NCI-H510A (cell line): ENCODE data around the gene KRT84.

ENCODE experiments used
- DNase-seq: peaks from one replicate; lab custom pipeline; 2025; lab: John Stamatoyannopoulos, UW

KRT84 gene, protein sequence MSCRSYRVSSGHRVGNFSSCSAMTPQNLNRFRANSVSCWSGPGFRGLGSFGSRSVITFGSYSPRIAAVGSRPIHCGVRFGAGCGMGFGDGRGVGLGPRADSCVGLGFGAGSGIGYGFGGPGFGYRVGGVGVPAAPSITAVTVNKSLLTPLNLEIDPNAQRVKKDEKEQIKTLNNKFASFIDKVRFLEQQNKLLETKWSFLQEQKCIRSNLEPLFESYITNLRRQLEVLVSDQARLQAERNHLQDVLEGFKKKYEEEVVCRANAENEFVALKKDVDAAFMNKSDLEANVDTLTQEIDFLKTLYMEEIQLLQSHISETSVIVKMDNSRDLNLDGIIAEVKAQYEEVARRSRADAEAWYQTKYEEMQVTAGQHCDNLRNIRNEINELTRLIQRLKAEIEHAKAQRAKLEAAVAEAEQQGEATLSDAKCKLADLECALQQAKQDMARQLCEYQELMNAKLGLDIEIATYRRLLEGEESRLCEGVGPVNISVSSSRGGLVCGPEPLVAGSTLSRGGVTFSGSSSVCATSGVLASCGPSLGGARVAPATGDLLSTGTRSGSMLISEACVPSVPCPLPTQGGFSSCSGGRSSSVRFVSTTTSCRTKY

GRCh38 chr12:52385226-52385702 is at the start of gene KRT84:
KRT84 (minus strand) TSS chr12:52385652; CDS start chr12:52385585, 67 bp downstream.
- no peak for DNase-seq

DNA sequence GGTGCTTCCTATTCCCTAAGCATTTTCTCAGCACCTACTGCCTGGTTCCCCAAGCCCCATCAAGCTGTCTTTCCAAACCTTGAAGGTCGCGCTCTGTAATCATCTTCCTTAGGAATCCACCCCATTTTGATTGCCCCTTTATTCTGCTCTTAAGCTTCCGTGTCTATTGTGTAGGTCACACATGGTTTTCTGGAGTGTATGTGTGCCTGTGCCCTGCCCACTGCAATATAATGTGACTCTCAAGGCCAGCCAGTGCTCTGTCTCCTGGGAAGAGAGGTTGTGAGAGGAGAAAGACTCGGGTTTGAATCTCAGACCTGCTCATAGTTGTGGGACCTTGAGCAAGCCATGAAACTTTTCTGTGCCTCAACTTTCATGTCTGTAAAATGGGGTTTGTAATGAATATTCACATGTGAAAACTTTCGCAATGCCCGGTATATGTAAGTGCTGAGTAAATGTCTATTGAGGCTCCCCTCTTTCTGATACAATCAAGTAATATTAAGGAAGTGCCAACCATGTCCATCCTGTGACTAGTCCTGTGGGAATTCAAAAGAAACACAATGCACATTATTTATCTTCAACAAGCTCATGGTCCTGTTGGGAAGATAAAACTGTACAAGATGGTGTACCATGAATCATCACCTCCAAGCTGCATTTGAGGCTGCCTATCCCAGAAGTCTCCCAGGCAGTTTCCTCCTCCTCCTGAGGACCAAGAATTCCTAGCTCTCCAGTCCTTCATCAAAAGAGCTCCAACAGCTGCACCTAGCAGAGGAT is 49.5 kb upstream of the KRT84 start:
- DNase-seq = no peak

DNA sequence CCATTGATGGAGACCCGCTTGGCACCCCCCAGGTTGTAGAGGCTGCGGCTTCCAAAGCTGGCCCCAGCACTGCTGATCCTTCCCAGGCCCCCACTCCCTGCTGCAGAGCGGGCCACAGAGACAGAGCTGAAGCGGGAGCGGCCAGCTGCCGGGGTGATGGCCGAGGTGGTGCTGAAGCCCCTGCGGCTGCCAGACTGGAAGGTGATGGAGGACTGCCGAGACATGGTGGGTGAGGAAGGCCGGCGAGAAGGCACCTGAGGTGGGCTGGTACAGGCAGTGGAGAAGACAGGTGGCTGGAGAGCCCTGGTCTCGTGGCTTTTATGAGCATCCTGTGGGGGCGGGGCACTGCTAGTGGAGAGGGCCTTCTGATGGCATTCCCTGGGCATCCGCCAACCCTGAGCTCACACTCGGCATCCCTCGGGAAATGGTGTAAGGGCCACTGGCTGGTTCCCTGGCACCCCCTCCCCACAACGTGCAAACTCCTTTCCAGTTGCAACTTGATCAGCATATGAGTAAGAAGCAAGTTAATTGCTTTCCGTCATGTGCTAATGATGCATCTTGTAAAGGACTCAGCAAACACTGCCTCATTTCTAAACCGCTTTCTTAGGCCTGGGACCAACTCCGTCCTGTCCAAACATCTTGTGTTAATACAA is 48.8 kb upstream of the KRT84 start, which contains the start of gene KRT75:
TSS of gene KRT75 (minus strand) at position 291 of the 653 bp plus-strand sequence. CDS start at position 224, 67 bp downstream.
- DNase-seq = no peak

GRCh38 chr12:52433501-52434080 is 48.1 kb upstream of the KRT84 start:
- DNase-seq = no peak

DNA sequence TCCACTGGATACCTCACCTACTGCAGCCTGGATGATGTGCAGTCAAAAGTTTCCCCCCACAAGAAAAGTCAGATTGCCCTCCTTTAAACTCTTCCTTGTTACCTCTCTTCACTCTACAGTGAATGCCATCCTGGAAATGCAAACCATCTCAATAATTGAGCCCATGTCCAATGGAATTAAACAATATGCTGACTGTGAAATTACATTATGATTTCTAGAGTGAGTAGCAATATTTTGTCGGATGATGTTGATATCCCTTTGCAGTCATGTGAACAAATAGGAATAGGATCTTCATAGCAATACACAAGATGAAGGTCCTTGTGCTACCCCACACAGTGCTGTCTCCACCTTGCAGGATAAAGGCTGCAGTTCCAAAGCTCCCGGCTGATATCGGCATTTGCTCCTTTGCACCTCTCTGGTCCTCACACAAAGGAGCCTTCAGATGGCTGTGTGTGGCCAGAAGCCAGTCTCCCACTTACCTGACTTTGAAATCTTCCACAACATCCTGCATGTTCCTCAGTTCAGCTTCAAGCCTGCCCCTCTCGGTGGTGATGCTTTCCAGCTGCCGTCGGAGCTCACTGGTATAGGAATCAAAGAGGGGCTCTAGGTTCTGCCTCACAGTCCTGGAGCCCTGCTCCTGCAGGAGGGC is 47.2 kb upstream of the KRT84 start:
- no peak for DNase-seq

DNA sequence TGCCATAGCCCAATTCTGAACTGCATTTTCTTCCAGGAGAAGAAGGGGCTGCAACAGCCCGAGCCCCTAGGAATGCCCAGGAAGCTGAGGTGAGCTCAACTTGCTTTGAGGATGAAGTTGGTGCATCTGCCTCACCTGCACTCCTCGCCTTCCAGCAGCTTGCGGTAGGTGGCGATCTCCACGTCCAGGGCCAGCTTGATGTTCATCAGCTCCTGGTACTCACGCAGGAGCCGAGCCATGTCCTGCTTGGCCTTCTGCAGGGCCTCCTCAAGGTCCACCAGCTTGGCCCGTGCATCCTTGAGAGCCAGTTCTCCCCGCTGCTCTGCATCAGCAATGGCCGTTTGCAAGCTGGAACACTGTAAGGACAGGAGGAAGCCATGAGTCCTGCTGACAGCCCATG is 42.7 kb upstream of the KRT84 start:
- no peak for DNase-seq

DNA sequence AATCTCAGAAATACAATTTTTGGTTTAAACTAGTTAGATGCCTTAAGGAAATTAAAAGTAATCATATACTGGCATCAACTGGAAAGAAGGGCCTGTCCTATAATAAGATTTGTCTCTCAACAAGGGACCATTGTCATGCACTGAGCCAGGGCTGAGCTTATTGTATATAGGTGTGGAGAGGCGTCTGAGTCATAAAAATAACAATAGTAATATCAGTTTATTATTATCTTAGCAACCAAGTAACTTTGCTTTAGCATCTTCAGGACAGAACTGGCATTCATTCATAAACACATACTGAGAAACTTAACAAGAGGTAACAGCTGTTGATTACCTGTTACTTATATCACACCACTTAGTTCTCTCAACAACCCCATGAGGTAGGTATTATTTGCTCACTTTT is 41.6 kb upstream of the KRT84 start:
- DNase-seq = no peak

- DNase-seq = no peak
These were observed 40.6 kb upstream of the KRT84 start for GRCh38 chr12:52426034-52426433.

DNA sequence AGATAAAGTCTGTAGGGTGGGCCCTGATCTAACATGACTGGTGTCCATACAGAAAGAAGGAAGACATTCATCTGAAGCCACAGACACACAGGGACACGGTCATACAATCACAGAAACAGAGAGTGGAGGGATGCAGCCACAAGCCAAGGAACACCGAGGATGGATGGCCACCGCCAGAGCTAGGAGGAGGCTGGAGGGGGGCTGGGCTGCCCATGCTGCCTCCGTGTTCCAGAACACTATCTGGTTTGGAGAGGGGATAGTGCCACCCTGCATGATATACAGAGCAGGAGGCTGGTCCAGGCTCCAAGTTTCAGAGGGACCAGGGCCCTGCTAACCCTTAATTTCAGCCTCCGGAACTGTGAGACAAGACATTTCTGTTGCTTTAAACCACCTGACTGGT is 40.0 kb upstream of the KRT84 start:
- DNase-seq = no peak

GRCh38 chr12:52423661-52424500 is 38.4 kb upstream of the KRT84 start:
- peak; percentile 60 for DNase-seq

DNA sequence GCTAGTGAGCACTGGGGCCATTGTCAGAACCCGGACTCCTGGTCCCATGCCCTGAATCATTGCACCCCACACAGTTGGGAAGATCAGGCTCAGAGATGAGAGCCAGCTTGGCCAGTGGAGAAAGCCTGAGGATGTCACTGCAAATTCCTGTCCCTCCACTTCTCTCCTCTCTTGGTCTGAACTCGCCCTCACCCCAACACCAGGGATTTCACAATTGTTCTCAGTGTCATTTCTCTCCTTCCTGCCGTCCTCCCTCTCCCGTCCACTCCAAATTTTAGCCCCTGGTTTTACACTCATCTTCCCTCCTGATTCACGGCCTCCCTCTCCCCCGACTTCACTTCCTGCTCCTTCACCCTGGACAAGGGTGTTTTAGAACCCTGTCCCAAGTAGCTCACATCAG is 37.6 kb upstream of the KRT84 start:
- no peak for DNase-seq

- no peak for DNase-seq
These were observed 34.2 kb upstream of the KRT84 start for GRCh38 chr12:52419656-52420055.

- no peak for DNase-seq
These were observed 33.2 kb upstream of the KRT84 start for GRCh38 chr12:52418576-52419110.

DNA sequence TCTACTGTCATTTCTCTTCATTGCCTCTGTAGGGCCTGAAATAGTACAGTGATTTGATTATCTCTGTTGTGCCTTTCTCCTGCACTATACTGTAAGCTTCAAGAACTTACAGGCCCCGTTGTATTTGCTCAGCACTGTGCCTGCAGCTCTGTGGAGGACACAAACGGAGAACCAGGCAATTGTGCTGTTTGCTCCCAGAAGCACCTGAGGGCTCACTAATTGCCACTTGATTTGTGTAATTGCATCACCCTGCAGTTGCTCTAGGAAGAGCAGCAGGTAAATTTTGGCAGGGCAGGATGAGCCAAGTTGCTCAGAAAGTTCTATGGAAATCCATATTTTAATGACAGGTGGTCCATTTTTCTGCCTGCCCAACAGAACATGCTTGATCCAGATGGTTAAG is 32.3 kb upstream of the KRT84 start:
- DNase-seq = peak; percentile 59

DNA sequence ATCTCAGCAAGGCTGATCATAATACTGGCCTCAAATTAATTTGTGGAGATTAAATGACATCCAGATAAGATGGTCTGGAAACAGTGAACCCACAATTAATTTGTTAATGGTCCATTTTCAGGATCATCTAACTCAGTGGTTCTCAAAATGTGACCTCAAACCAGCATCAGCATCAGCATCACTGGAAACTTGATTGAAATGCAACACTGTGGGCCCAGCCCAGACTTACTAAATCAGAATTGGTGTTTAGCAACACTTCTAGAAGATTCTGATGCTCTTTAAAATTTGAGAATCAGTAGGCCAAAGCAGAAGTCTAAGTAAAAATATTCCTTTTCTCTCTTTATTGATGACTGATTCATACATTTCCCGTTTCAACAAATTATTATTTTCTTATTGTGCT is 31.3 kb upstream of the KRT84 start:
- DNase-seq = no peak

GRCh38 chr12:52415870-52416750 is 30.7 kb upstream of the KRT84 start:
- DNase-seq = no peak

DNA sequence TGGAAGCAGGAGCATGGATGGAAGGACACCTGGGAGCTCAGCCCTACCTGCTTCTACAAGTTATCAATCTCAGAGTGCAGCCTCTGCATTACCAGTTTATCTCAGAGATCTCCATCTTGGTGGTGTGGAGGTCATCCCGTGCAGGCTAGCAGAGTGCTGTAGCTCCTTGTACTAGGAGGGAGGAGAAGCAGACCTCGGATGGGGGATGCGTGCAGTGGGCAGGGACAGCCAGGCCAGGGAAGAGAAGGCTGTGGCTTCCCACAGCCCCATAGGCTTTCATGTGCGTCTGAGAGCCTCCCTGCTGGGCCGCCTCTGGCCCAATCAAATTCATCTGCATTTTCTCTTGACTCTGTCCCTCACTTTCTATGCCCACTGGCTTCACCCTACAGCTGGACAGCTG is 29.5 kb upstream of the KRT84 start:
- no peak for DNase-seq

- DNase-seq = no peak
These were observed 28.4 kb upstream of the KRT84 start for GRCh38 chr12:52413782-52414345.

DNA sequence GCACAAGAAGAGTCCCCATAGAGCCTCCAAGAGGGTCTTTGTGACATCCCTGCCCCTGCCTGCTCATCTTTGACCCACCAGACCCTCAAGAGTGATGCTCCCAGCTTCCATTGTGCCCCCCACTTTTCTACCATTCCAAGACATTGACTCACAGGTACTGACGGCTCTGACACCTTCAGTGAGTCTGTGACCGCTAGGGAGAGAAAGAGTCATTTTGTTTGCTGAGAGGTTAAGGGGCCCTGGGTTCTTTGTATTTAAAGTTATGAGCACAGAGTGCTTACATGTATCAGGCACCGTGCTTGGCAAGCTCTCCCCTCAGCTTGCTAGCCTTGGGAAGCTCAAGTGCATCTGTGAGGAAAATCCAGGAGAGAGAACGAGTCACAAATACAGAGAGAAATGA is 27.8 kb upstream of the KRT84 start:
- no peak for DNase-seq
